ENCODE data around the gene EAF1.
"Not testable (repeated sequence)": the region's sequence is repeated elsewhere in the genome, so short reads cannot be mapped to it uniquely, and the experiment has no call there.

The EAF1 gene

GRCh38 chr3:15427182-15427880 lies at the start of gene EAF1, which contains the start of gene METTL6:
Gene EAF1, plus strand, starts transcription at chr3:15427598. Its CDS starts 182 bp downstream, at chr3:15427780.
Gene METTL6, minus strand, starts transcription at chr3:15427544. Its CDS starts 1,033 bp downstream, at chr3:15426511.
- DNase-seq = peak; percentile 89

GRCh38 chr3:15377961-15378791 lies 49.2 kb upstream of the EAF1 start:
- peak; percentile 94 for DNase-seq

DNA sequence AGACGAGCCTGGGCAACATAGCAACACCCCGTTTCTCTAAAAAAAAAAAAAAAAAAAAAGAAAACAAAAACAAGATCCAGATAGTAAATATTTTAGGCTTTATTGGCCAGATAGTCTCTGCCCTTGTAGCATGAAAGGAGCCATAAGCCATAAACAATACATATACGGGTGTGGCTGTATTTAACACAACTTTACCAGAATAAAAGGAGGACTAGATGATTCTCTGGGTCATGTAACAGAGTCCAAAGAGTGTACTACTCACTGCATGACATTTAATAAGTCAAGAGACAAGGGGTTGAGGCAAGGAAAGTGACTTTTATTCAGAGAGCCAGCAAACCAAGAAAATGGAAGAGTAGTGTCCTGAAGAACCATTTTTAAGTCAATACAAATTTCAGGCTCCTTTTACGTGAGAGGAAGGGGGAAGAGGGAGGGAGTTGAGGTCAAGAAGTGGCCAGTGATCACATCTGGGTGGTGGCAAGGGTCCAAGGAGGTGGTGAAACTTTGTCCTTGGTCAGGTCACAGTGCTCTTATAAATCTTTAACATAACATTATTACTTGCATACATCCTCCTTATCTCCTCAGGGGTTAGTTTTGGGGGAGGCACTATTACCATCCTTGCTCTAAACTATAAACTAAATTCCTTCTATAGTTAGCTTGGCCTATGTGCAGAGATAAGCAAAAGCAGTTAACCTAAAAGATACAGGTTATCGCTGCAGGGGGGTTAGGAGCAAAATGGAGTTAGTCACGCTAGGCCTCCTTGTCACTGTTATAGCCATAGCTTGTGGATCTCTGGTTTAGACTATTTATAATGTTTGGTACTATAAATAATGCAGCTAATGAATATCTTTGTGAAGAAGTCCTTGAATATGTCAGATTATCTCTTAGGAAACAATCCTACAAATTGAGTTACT lies 46.2 kb upstream of the EAF1 start:
- no peak for DNase-seq

GRCh38 chr3:15382405-15382923 lies 44.9 kb upstream of the EAF1 start:
- no peak for DNase-seq

GRCh38 chr3:15384510-15385237 lies 42.7 kb upstream of the EAF1 start:
- no peak for DNase-seq

GRCh38 chr3:15385238-15385695 lies 42.1 kb upstream of the EAF1 start:
- DNase-seq = not testable (repeated sequence)

DNA sequence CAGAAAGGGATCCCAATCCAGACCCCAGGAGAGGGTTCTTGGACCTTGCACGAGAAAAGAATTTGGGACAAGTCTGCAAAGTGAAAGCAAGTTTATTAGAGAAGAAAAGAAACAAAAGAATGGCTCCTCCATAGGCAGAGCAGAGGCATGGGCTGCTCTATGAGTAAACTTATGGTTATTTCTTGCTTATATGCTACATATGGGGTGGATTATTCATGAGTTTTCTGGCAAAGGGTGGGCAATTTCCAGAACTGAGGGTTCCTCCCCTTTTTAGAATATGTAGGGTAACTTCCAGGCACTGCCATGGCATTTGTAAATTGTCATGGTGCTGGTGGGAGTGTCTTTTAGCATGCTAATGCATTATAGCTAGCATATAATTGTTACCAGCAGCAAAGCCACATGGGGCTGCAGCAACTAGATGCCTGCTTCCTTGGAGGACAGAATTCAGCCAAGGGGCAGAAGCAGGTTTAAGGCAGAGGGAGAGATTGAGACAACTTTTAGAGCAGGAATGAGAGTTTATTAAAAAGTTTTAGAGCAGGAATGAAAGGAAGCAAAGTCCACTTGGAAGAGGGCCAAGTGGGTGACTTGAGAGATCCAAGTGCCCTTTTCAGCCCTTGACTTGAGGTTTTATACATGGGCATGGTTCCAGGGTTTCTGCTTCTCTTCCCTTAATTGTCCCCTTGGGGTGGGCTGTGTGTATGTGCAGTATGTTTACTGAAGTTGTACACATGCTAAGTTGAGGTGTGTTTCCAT lies 41.3 kb upstream of the EAF1 start:
- no peak for DNase-seq

- not testable (repeated sequence) for DNase-seq
Observed at GRCh38 chr3:15386654-15386955, 40.8 kb upstream of the EAF1 start.

DNA sequence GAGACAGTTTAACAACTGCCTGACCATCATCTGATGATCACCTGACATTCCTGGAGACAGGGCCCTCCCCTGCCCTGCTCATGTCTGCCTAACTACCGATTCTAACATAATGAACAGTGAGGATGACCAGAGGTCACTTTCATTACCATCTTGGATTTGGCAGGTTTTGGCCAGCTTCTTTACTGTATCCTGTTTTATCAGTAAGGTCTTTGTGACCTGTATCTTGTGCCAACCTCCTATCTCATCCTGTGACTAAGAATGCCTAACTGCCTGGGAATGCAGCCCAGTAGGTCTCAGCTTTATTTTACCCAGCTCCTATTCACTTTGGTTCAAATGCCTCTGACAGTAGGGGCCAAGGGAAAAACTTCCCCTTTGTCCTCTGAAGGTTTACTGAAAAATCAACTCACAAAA lies 40.2 kb upstream of the EAF1 start:
- DNase-seq = no peak

DNA sequence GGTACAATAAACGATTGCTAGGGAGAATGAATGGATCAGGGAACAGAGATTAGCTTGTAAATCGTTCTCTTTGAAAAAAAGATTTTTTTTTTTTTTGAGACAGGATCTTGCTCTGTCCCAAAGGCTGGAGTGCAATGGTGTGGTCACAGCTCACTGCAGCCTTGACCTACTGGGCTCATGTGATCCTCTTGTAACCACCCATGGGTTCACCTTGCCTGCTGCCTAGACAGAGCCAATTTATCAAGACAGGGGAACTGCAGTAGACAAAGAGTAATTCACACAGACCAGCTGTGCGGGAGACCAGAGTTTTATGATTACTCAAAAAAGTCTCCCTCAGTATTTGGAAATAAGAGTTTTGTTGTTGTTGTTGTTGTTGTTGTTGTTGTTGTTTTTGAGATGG lies 39.7 kb upstream of the EAF1 start:
- no peak for DNase-seq

DNA sequence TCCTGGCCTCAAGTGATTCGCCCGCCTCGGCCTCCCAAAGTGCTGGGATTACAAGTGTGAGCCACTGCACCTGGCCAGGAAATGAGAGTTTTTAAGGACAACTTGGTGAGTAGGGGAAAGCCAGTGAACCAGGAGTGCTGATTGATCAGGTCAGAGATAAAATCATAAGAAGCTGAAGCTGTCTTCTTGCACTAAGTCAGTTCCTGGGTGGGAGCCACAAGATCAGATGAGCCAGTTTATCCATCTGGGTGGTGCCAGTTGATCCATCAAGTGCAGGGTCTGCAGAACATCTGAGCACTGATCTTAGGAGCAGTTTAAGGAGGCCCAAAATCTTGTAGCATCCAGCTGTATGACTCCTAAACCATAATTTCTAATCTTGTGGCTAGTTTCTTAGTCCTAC lies 39.1 kb upstream of the EAF1 start:
- DNase-seq = not testable (repeated sequence)

- no peak for DNase-seq
Observed at GRCh38 chr3:15390460-15390859, 36.9 kb upstream of the EAF1 start.

DNA sequence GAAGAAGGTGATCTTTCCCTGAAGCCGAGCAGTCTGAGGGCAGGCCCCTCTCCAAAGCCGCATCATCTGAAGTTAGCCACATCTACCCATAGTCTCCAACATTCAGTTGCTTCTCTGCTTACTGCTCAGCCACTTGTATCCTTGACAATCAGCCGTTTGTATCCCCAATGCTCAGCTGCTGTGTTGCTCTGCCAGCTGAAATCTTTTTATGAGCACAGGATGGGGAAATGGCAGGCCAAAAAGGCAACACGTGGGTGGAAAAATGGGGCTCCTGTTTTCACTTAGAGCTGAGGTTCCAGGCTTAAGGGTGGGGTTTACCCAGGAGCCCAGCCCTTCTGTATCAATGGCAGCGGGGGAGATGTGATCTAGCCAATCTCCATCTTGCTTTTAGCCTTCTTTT lies 36.4 kb upstream of the EAF1 start:
- DNase-seq = no peak

DNA sequence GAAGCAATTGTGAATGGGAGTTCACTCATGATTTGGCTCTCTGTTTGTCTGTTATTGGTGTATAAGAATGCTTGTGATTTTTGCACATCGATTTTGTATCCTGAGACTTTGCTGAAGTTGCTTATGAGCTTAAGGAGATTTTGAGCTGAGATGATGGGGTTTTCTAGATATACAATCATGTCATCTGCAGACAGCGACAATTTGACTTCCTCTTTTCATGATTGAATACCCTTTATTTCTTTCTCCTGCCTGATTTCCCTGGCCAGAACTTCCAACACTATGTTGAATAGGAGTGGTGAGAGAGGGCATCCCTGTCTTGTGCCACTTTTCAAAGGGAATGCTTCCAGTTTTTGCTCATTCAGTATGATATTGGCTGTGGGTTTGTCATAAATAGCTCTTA lies 34.1 kb upstream of the EAF1 start:
- not testable (repeated sequence) for DNase-seq

DNA sequence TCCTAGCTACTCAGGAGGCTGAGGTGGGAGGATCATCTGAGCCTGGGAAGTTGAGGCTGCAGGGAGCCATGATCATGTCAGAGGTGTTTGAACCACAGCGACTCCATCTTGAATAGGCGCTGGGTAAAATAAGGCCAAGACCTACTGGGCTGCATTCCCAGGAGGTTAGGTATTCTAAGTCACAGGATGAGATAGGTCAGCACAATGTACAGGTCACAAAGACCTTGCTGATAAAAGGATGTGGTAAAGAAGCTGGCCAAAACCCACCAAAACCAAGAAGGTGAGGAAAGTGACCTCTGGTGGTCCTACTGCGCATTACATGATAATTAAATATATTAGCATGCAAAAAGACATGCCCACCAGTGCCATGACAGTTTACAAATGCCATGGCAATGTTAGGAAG lies 28.7 kb upstream of the EAF1 start:
- DNase-seq = not testable (repeated sequence)

DNA sequence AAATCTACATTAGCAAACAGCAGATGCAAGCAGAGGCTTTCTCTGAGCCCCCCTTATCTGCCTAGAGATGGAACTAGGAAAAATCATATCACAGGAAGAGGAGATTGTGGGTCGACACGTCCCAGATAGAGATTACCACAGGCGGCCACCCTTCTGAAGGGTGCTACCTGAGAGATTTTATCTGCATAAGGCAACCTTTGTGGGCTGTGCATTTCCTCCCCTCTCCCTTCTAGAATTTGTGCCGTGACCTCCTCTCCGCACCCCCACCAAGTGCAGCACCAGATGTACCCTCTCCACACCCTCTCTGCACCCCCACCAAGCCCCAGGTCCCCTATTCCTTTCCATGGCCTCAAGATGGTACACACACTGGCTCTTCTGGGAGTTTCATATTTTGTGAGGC lies 27.4 kb upstream of the EAF1 start:
- DNase-seq = no peak

DNA sequence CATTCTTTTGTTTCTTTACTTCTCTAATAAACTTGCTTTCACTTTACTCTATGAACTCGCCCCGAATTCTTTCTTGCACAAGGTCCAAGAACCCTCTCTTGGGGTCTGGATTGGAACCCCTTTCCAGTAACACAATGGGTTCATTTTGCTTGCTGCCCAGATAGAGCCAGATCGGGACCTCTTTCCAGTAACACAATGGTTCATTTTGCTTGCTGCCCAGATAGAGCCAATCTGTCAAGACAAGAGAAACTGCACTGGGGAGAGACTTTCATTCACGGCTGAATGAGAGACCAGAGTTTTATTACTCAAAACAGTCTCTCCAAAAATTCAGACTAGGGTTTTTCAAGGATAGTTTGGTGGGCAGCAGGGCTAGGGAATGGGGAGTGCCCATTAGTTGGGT lies 25.5 kb upstream of the EAF1 start:
- no peak for DNase-seq

DNA sequence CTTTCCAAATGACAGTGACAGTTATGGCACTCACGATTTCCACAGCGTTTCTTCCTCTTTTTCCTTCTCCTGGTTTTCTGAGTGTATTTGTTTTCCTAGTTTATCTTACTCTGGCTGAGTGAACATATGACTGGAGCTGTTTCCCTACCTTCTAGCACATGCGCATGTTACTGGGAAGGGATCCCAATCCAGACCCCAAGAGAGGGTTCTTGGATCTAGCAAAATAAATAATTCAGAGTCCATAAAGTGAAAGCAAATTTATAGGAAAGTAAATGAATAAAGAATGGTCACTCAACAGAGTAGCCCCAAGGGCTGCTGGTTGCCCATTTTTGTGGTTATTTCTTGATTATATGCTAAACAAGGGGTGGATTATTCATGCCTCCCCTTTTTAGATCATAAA lies 23.9 kb upstream of the EAF1 start:
- peak; percentile 72 for DNase-seq

DNA sequence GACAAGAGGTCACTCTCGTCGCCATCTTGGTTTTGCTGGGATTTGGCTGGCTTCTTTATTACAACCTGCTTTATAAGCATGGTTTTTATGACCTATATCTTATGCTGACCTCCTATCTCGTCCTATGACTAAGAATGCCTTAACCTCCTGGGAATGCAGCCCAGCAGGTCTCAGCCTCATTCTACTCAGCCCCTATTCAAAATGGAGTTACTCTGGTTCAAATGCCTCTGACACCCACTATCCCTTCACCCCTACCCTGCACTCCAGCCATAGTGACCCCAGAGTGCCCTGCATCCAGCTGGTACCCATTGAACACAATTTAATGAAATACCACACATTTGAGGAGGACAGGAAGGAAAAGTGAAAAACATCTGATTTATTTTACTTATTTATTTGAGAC lies 23.4 kb upstream of the EAF1 start:
- no peak for DNase-seq

- no peak for DNase-seq
Observed at GRCh38 chr3:15404767-15405166, 22.6 kb upstream of the EAF1 start.

DNA sequence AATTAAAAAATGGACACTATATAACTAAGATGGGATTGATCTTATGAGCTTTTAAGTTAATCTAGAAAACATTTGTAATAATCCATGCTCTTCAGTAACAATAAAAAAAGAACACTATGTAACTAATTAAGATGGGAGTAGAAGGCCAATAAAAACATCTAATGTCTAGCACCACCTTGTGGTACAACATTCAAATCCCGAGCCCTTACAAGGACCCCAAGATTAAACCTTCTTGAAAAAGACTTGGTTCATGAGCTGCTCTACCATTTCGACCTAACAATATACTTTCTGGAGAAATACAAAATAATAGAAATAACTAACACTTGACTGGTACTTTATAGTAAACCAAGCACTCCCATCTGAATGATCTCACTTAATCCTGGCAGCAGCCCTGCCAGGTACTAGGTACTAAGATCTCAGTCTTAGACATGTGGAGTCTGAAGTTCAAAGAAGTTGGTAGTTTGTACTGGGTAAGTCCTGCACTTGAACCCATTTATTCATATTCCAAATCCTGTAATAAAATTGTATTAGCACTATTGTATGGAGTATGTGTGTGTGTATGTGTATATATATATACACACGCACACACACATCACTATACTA lies 21.8 kb upstream of the EAF1 start:
- no peak for DNase-seq

All from right hindlimb (tissue), 1 donor.